Adrenal gland (tissue), 12 donors: ENCODE measurements around the gene ZFR. TPM values are rescaled to one million over a fixed set of nuclear protein-coding genes. Genes with fewer than 3 reads are reported as not detected.

Experiments used
- DNase-seq, 7 donors: peaks; one replicate each; pipeline ENCODE4 v3.0.0-alpha.2; 2019 to 2020
- H3K27ac ChIP-seq, 5 donors: fragments of 200-600 bp; sonication (generic) in 4 of 5; 1 replicate in 3 of 5; 2 replicates in 2 of 5; pipeline versions ENCODE4 v1.5.1 to v1.8.0; 2016 to 2020; ENCODE audit warnings: mild to moderate bottlenecking in 1 of 5
- H3K27me3 ChIP-seq: fragments of 200-600 bp; 2 replicates; pipeline ENCODE4 v1.8.0; 2021
- H3K36me3 ChIP-seq, 2 donors: fragments of 200-600 bp; replicated peaks in 1 of 2; 1 replicate in 1 of 2; 2 replicates in 1 of 2; pipeline versions ENCODE4 v1.5.1 to v1.8.0; 2018 to 2022
- H3K4me1 ChIP-seq, 2 donors: fragments of 200-600 bp; replicated peaks in 1 of 2; 1 replicate in 1 of 2; 2 replicates in 1 of 2; pipeline versions ENCODE4 v1.5.1 to v1.8.0; 2018 to 2021
- H3K4me3 ChIP-seq, 4 donors: fragments of 200-600 bp; sonication (generic) in 3 of 4; one replicate each; pipeline ENCODE4 v1.5.1; 2016 to 2018
- H3K9me3 ChIP-seq, 3 donors: fragments of 200-600 bp; sonication (generic) in 1 of 3; replicated peaks in 1 of 3; 1 replicate in 2 of 3; 2 replicates in 1 of 3; pipeline versions ENCODE4 v1.5.1 to v1.8.0; 2016 to 2021
- POLR2A ChIP-seq, 2 donors: fragments of 450-650 bp; IDR thresholded peaks; one replicate each; pipeline ENCODE4 v1.6.1; 2017; ENCODE audit warnings: antibody characterized with exemption in 2 of 2, mild to moderate bottlenecking in 2 of 2, moderate library complexity in 1 of 2
- WGBS, 4 donors: extraction: QIAGEN DNeasy Blood & Tissue Kit in 2 of 4; methylation state at CpG; one replicate each; pipeline versions ENCODE4 v1.1.5 to v1.1.7; 2013 to 2017; 5-methylcytosine and 5-hydroxymethylcytosine counted together
- intact Hi-C, 2 donors: fragments of 100-400 bp; cut with DNase I; formaldehyde crosslinking; loops; one replicate each; pipeline versions ENCODE4 v1.14.1 to v1.15.0; 2022 to 2023
- polyA plus RNA-seq, 3 donors: library from polyadenylated mRNA; stranded (reverse); fragments of 200-250 nt in 2 of 3; fragments of 350-450 nt in 1 of 3; fragmentation: Illumina TruSeq in 1 of 3; extraction: RNeasy Lipid Tissue Mini Kit (QIAGEN cat#74804) in 1 of 3; gene quantifications; one replicate each; pipeline ENCODE4 v1.2.3, GENCODE V29; 2013 to 2014
- total RNA-seq, 9 donors: library from RNA; depleted of rRNA in 4 of 9; stranded (reverse); fragments of >200 nt in 4 of 9; fragments of 120-200 nt in 1 of 9; fragmentation: NEBNext Ultra II Directional in 1 of 9; extraction: Animal tissue kit (Norgen Biotek cat#: 25700) in 1 of 9; gene quantifications; one replicate each; pipeline versions ENCODE4 v1.1.0 to v1.2.4, GENCODE V29; 2013 to 2023
- TF ChIP-seq, protein P1 (sequence below), 6 experiments: fragments of 450-650 bp in 4 of 6; fragments of 200-600 bp in 2 of 6; sonication (generic) in 1 of 6; IDR thresholded peaks; 1 replicate in 5 of 6; 2 replicates in 1 of 6; pipeline versions ENCODE4 v1.5.1 to v1.8.0; 2016 to 2021; ENCODE audit warnings: antibody characterized with exemption in 6 of 6, mild to moderate bottlenecking in 2 of 6, moderate library complexity in 1 of 6
- donor health status: healthy with polysubstance abuse.
- donor health status: Bipolar disorder and iron deficiency.
- donor health status: DM: yes; HTN: yes; CAD: no.
- donor health status: DM: no; HTN: no; CAD: no.
- donor health status: DM: no; HTN: no; CAD: no.
- donor health status: DM: yes; HTN: yes; CAD: no.

Gene ZFR
- total and polyA plus RNA-seq, 12 donors, result 29.4 to 154 (median 72.7) TPM

DNA sequence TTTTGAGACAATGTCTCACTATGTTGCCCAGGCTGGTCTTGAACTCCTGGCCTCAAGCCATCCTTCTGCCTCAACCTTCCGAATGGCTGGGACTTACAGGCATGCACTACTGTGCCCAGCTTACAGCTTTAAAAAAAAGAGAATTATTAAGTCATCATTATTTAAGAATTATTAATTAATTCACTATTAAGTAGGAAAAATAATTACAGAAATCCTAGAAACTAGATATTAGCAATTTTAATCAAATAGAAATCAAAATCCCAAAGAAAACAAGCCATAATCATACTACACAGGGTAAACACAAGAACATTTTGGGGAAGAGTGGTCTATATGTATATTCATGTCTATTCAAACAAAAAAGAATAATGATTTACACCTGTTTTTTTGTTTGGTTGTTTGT is 112.2 kb downstream of the ZFR start:
- Histone ChIP-seq H3K36me3 (no peaks in the 10 kb centered on the region), H3K4me1 (peaks cover 0 to 4% of the 10 kb centered on the region in 2 donors), H3K9me3 (no peaks in the 10 kb centered on the region), H3K27me3 (no peaks in the 10 kb centered on the region), H3K4me3 (no peak overlapping the region), H3K27ac (no peak overlapping the region)
- intact Hi-C loops, result no loop called here
- no peak for TF ChIP-seq POLR2A (IDR thresholded peaks at IDR 0.05)
- TF ChIP-seq, protein P1, sequence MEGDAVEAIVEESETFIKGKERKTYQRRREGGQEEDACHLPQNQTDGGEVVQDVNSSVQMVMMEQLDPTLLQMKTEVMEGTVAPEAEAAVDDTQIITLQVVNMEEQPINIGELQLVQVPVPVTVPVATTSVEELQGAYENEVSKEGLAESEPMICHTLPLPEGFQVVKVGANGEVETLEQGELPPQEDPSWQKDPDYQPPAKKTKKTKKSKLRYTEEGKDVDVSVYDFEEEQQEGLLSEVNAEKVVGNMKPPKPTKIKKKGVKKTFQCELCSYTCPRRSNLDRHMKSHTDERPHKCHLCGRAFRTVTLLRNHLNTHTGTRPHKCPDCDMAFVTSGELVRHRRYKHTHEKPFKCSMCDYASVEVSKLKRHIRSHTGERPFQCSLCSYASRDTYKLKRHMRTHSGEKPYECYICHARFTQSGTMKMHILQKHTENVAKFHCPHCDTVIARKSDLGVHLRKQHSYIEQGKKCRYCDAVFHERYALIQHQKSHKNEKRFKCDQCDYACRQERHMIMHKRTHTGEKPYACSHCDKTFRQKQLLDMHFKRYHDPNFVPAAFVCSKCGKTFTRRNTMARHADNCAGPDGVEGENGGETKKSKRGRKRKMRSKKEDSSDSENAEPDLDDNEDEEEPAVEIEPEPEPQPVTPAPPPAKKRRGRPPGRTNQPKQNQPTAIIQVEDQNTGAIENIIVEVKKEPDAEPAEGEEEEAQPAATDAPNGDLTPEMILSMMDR (IDR thresholded peaks at IDR 0.05), result no peak
- DNase-seq, result no peak
- 80 to 97% (median 96%) methylated on average over 1 of the region's 1 CpG for WGBS, 4 donors

DNA sequence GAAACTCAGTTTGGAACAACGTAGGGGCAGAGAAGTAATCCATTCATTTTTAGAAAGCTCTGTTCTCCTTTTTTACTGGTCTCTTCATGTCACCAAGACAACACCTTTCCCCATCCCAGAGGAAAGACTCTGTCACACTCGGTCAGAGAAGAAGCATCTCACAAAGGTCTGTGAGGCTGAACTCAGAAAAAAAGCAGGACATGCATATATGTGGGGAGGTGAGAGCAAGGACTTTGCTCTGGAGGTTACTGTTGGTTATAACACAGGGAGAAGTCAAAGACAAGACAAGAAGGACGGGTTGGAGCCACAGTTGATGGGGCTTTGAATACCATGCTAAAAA is 112.6 kb downstream of the ZFR start:
- peaks cover 0 to 4% of the 10 kb centered on the region in 2 donors for H3K4me1 ChIP-seq
- 53 to 70% (median 63%) methylated on average over 3 of the region's 3 CpGs for WGBS, 4 donors
- no peaks in the 10 kb centered on the region for H3K36me3 ChIP-seq
- H3K4me3 ChIP-seq, result no peak overlapping the region
- TF ChIP-seq, protein P1 (IDR thresholded peaks at IDR 0.05), result no peak
- TF ChIP-seq POLR2A (IDR thresholded peaks at IDR 0.05), result no peak
- DNase-seq, result no peak
- no peaks in the 10 kb centered on the region for H3K27me3 ChIP-seq
- intact Hi-C loops, result no loop called here
- H3K27ac ChIP-seq, result no peak overlapping the region
- no peaks in the 10 kb centered on the region for H3K9me3 ChIP-seq

DNA sequence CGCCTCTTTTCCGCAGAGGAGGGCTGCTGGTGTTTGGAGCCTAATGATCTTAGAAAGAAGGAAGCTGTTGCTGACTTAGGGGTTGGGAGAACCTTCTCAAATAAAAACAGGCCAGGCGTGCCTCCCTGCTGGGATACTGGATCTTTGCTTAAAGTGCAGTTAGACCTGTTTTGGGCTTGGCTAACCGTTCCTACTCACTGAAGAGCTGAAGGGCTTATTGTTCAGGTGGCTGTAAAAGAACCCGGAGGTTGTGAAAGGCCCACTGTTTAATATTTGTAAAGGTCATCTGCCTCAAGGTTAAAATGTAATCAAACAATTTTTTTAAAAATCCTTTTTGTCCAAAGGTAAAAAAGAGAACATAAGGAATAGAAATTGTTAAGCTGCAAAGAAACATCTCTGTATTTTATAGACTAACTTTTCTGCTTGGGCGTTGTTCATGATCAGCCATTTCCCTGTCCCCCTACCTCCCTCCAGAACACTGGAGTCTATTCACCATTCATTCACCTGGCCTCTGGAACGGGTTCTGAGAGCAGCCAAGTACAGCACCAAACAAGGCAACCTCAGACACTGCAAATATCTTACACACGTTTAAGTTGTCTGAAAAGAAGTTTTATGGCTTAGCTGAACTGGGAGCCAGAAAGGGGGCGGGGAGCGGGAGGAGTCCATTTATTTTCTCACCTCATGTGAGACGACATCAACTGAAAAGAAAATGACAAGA is 113.2 kb downstream of the ZFR start:
- H3K27me3 ChIP-seq, result no peaks in the 10 kb centered on the region
- peaks cover 0 to 4% of the 10 kb centered on the region in 2 donors for H3K4me1 ChIP-seq
- 63 to 70% (median 67%) methylated on average over 11 of the region's 11 CpGs for WGBS, 4 donors
- TF ChIP-seq, protein P1 (IDR thresholded peaks at IDR 0.05), result no peak
- no peak for TF ChIP-seq POLR2A (IDR thresholded peaks at IDR 0.05)
- H3K9me3 ChIP-seq, result no peaks in the 10 kb centered on the region
- H3K4me3 ChIP-seq, result no peak overlapping the region
- no peak for DNase-seq
- H3K27ac ChIP-seq, result no peak overlapping the region
- intact Hi-C loops, result no loop called here
- no peaks in the 10 kb centered on the region for H3K36me3 ChIP-seq

DNA sequence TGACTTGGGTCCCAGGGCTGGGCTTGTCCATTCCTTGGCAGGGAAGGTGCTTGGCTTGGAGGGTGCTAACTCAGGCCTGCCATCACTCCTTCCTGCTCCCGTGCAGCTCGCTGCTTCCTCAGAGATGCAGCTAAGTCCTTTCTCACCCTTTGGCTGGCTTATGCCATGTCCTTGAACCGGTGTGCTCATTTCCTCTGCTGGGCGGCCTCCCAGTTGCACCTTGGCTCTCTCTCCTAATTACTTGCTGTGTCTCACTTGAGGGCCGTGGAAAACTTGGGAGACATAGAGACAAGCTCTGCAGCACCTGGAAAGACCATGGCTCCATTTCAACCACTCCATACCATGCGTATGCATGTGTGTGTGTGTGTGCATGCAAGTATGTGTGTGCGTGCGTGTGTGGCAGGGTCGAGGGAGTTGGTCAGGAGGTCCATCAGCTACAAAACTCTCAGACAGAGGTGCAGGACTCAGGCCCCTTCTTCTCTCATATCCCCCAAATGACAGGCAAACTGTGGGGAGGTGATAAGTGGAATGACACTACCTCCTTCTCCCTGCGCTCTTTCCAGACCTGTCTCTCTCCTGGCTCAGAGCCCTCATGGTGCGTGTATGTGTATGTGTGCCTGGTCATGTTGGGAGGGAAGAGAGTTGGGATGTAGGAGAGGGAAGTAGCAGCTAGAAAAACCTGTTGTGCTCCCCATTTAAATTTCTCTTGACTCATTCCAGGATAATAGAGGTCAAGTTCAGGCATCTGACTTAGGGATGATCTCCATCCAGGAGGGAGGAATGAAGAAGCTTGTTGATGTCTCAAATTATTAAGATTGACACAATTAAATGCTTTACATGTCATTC is 114.2 kb downstream of the ZFR start:
- Histone ChIP-seq H3K9me3 (no peaks in the 10 kb centered on the region), H3K27me3 (no peaks in the 10 kb centered on the region), H3K4me1 (peaks cover 0 to 4% of the 10 kb centered on the region in 2 donors), H3K27ac (no peak overlapping the region), H3K4me3 (no peak overlapping the region), H3K36me3 (no peaks in the 10 kb centered on the region)
- 63 to 67% (median 65%) methylated on average over 11 of the region's 11 CpGs for WGBS, 4 donors
- peak in 2 of 7 donors; percentile 37 for DNase-seq
- intact Hi-C loops, result no loop called here
- no peak for TF ChIP-seq POLR2A (IDR thresholded peaks at IDR 0.05)
- TF ChIP-seq, protein P1 (IDR thresholded peaks at IDR 0.05), result no peak
